ENCODE results near the gene TMEM231. TPM values are rescaled to one million over a fixed set of nuclear protein-coding genes. Genes with fewer than 3 reads are reported as not detected.

Gene TMEM231
- total RNA-seq, 1 experiment from 2014 or later, result 3.4 TPM

DNA sequence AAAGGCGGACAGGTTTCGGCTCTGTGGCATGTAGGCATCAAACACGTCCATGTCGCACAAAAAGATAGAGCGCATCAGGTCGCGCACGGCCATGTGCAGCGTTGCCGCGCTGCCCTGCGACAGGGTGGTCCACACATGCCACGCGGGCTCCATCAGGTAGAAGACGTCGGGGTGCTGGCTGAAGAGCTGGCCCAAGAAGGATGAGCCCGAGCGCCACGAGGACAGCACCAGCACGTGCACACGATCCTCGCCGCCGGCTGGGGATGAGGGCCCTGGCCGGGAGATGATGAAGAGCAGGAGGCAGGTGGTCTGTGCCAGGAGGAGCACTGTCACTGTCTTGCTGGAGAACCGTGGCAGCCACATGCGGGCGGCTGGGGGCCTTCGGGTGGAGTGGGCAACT lies 26.1 kb downstream of the TMEM231 start:
- Histone ChIP-seq H2AK5ac (ENCODE audit: insufficient read length, low read length) (no peak overlapping the region), H3K27me3 (ENCODE audit: insufficient read depth, low read length) (no peaks in the 10 kb centered on the region), H3K23me2 (ENCODE audit: insufficient read length, low read depth, low read length, poor library complexity, severe bottlenecking) (no peaks in the 10 kb centered on the region), H4K91ac (ENCODE audit: insufficient read length, low read depth, low read length) (no peak overlapping the region), H4K20me1 (ENCODE audit: control insufficient read depth, insufficient read depth, insufficient read length) (no peaks in the 10 kb centered on the region), H2AFZ (ENCODE audit: low read length) (no peak overlapping the region), H3K27ac (ENCODE audit: insufficient read length, low read depth, low read length) (no peak overlapping the region), H3K23ac (ENCODE audit: insufficient read length, low read depth, low read length) (no peak overlapping the region), H3K9ac (ENCODE audit: extremely low read depth, insufficient read length, low read length) (no peak overlapping the region), H2BK120ac (ENCODE audit: low read depth, low read length, poor library complexity, severe bottlenecking) (no peak overlapping the region), H2BK12ac (ENCODE audit: insufficient read length, low read depth, low read length) (no peak overlapping the region), H2BK5ac (ENCODE audit: insufficient read length, low read length) (no peak overlapping the region), H3K9me3 (ENCODE audit: control insufficient read depth, low read depth, low read length) (no peaks in the 10 kb centered on the region), H3K18ac (ENCODE audit: insufficient read length, low read depth, low read length) (no peak overlapping the region), H2BK20ac (ENCODE audit: low read depth, low read length, poor library complexity, severe bottlenecking) (no peak overlapping the region), H3K4me1 (ENCODE audit: insufficient read depth, low read length) (no peaks in the 10 kb centered on the region), H3K56ac (ENCODE audit: insufficient read length, low read depth, low read length) (no peak overlapping the region), H3K79me1 (ENCODE audit: insufficient read depth, low read depth, low read length, poor library complexity, severe bottlenecking) (no peaks in the 10 kb centered on the region), H3T11ph (ENCODE audit: low read length) (no peak overlapping the region), H3K14ac (ENCODE audit: insufficient read depth, low read length) (no peak overlapping the region; the same call in 1 of the 2 replicates), H3K4me2 (ENCODE audit: insufficient read depth, insufficient read length, low read length) (no peak overlapping the region), H4K8ac (replicated peaks; ENCODE audit: insufficient read length, low read depth, low read length) (no peak overlapping the region), H2BK15ac (ENCODE audit: low read depth, low read length) (no peak overlapping the region), H3K4ac (ENCODE audit: low read depth, low read length) (no peak overlapping the region), H3K79me2 (ENCODE audit: insufficient read depth, low read length) (no peaks in the 10 kb centered on the region), H4K5ac (ENCODE audit: insufficient read length, low read depth, low read length) (no peak overlapping the region)
- no peak overlapping the region for H3K4me3 Mint-ChIP-seq
- H3K36me3 Mint-ChIP-seq (ENCODE audit: insufficient read depth in 1 of 3, low read depth in 3 of 3), result peaks cover 0 to 3% (median 0%) of the 10 kb centered on the region in 3 experiments; a peak in 1 of 7 replicates
- H3K4me1 Mint-ChIP-seq, result peaks cover 9 to 12% of the 10 kb centered on the region in 2 experiments
- WGBS (ENCODE audit: extremely low coverage, insufficient read length, low lambda C conversion rate), result no CpG with 5 or more reads among the region's 29 CpGs
- no peak overlapping the region for H3K27ac Mint-ChIP-seq
- no peak for DNase-seq
- TF ChIP-seq CTCF (conservative IDR thresholded peaks at IDR 0.05), result no peak
- H3K27me3 Mint-ChIP-seq (ENCODE audit: low read depth), result no peaks in the 10 kb centered on the region; the same call in 1 of the 2 replicates
- no peaks in the 10 kb centered on the region; a peak in 1 of 5 replicates for H3K9me3 Mint-ChIP-seq
